Esophagus squamous epithelium (tissue), 4 donors: ENCODE data around the gene PHF8.

Source experiments
- POLR2A ChIP-seq, 4 donors: fragments of 450-650 bp; IDR thresholded peaks; one replicate each; pipeline ENCODE4 v1.6.1; 2017; ENCODE audit warnings: antibody characterized with exemption in 4 of 4, mild to moderate bottlenecking in 4 of 4, moderate library complexity in 3 of 4
- TF ChIP-seq, protein P1 (sequence below), 6 experiments: fragments of 450-650 bp in 4 of 6; fragments of 200-600 bp in 2 of 6; sonication (generic) in 2 of 6; IDR thresholded peaks; one replicate each; pipeline ENCODE4 v1.5.1; 2016 to 2019; ENCODE audit warnings: antibody characterized with exemption in 6 of 6, mild to moderate bottlenecking in 4 of 6, moderate library complexity in 4 of 6

DNA sequence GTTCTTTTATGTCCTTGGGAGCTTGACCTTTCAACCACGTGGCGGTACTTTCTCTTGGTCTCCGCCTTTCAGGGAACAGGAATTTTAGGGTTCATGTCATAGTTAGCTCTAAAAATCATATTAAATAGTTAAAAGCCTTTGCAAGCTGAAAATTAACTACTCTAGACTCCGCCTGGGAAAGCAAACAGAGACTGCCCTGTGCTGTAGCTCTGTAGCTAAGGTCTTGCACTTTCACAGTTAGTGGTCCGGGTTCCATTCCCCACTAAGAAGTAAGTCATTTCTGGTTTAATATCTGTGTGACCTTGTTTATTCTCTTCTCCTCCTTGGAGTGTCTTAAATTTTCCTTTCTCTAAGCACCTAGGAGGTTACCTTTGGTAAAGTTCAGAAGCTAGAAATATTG is 118.2 kb downstream of the PHF8 start:
- TF ChIP-seq, protein P1, sequence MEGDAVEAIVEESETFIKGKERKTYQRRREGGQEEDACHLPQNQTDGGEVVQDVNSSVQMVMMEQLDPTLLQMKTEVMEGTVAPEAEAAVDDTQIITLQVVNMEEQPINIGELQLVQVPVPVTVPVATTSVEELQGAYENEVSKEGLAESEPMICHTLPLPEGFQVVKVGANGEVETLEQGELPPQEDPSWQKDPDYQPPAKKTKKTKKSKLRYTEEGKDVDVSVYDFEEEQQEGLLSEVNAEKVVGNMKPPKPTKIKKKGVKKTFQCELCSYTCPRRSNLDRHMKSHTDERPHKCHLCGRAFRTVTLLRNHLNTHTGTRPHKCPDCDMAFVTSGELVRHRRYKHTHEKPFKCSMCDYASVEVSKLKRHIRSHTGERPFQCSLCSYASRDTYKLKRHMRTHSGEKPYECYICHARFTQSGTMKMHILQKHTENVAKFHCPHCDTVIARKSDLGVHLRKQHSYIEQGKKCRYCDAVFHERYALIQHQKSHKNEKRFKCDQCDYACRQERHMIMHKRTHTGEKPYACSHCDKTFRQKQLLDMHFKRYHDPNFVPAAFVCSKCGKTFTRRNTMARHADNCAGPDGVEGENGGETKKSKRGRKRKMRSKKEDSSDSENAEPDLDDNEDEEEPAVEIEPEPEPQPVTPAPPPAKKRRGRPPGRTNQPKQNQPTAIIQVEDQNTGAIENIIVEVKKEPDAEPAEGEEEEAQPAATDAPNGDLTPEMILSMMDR (IDR thresholded peaks at IDR 0.05), result no peak
- TF ChIP-seq POLR2A (IDR thresholded peaks at IDR 0.05), result no peak
